Measurements from ENCODE around the gene LY6G6C. TPM values are rescaled to one million over a fixed set of nuclear protein-coding genes. Genes with fewer than 3 reads are reported as not detected.

The LY6G6C gene
- total and polyA plus RNA-seq, 2 of the 13 experiments (the other 11 are each of a cell fraction or from before 2014, with no cell fraction given), result 0.15 TPM; not detected in 1

GRCh38 chr6:31741815-31742214 lies 20.3 kb upstream of the LY6G6C start:
- ChIA-PET CTCF (ENCODE audit: low intra/inter-chr PET ratio, low total read pairs) (no interaction called here), POLR2A (interaction anchor here (6.5 to 7.7 kb wide), 2 partner anchors 12 to 85 kb away, joined by 102 to 122 read pairs; partner anchors contain the start of genes DDAH2 and HSPA1B)
- no peaks in the 10 kb centered on the region for H3K9me3 ChIP-seq (ENCODE audit: low read length)
- 96% methylated on average over 2 of the region's 2 CpGs for WGBS (ENCODE audit: low lambda C conversion rate)
- TF ChIP-seq E2F5 (CRISPR knock-in tag; conservative IDR thresholded peaks at IDR 0.05) (no peak), MLLT10 (CRISPR knock-in tag; IDR thresholded peaks at IDR 0.05) (no peak)
- peaks cover 62% of the 10 kb centered on the region for H3K4me1 ChIP-seq (ENCODE audit: insufficient read depth, low read length)
- FAIRE-seq (no peak), DNase-seq (ENCODE audit: low spot score) (no peak), ATAC-seq (no peak)
- no peak overlapping the region for H2AFZ ChIP-seq (ENCODE audit: low read length)
- no peak overlapping the region for H3K9ac ChIP-seq (ENCODE audit: insufficient read depth, low read depth, low read length)
- peaks cover 0 to 6% of the 10 kb centered on the region in 2 experiments; a peak in 3 of 5 replicates for H3K36me3 ChIP-seq (replicated peaks in 1 of 2; ENCODE audit: control insufficient read depth in 1 of 2, insufficient read depth in 2 of 2, low read length in 2 of 2)
- H3K27me3 ChIP-seq (ENCODE audit: control insufficient read depth in 1 of 2, insufficient read depth in 2 of 2, low read length in 2 of 2), result no peaks in the 10 kb centered on the region; a peak in 1 of 5 replicates
- no peaks in the 10 kb centered on the region for H4K20me1 ChIP-seq (ENCODE audit: insufficient read depth, low read length)
- intact Hi-C loops (cut with micrococcal nuclease; ENCODE audit: unreplicated experiment), result no loop called here
- H3K4me3 ChIP-seq (replicated peaks in 1 of 3; ENCODE audit: insufficient read depth in 1 of 3, low read depth in 2 of 3, low read length in 3 of 3), result no peak overlapping the region
- no peak overlapping the region for H3K4me2 ChIP-seq (ENCODE audit: low read depth, low read length)
- in situ Hi-C loops (cut with HindIII; ENCODE audit: extremely low pct_ligation_motif_present, low pct_unique_long_range_greater_than_20kb), result no loop called here
- peaks cover 2% of the 10 kb centered on the region for H3K79me2 ChIP-seq (ENCODE audit: insufficient read depth, low read length)
- no peak overlapping the region for H3K27ac ChIP-seq (ENCODE audit: extremely low read length, insufficient read depth, low read length)
- no TSS peak for BruUV-seq (replicated peaks)

GRCh38 chr6:31740397-31741223 lies 19.1 kb upstream of the LY6G6C start:
- no TSS peak for BruUV-seq (replicated peaks)
- ATAC-seq, result no peak
- H3K79me2 ChIP-seq (ENCODE audit: insufficient read depth, low read length), result peaks cover 14% of the 10 kb centered on the region
- TF ChIP-seq ZNF335 (CRISPR knock-in tag; IDR thresholded peaks at IDR 0.05) (no peak), HOXA7 (CRISPR knock-in tag; IDR thresholded peaks at IDR 0.05) (peak; percentile 13; the same call in 1 of the 2 replicates), ZNF235 (CRISPR knock-in tag; IDR thresholded peaks at IDR 0.05; ENCODE audit: borderline replicate concordance) (peak; percentile 21; the same call in 1 of the 2 replicates), AGO2 (optimal IDR thresholded peaks at IDR 0.05; ENCODE audit: low read depth, low read length) (peak; percentile 20), ZXDC (CRISPR knock-in tag; IDR thresholded peaks at IDR 0.05) (peak; percentile 28; the same call in 1 of the 2 replicates), ZNF605 (CRISPR knock-in tag; IDR thresholded peaks at IDR 0.05) (no peak), MAZ (IDR thresholded peaks at IDR 0.05; ENCODE audit: borderline replicate concordance, low read depth, low read length) (no peak), MAZ (CRISPR knock-in tag; IDR thresholded peaks at IDR 0.05; ENCODE audit: low read depth) (no peak), ZSCAN5A (CRISPR knock-in tag; IDR thresholded peaks at IDR 0.05; ENCODE audit: borderline replicate concordance) (no peak), TEAD3 (CRISPR knock-in tag; optimal IDR thresholded peaks at IDR 0.05; ENCODE audit: borderline replicate concordance) (no peak)

More at GRCh38 chr6:31740397-31741223, 19.1 kb upstream of the LY6G6C start:
- Histone ChIP-seq H4K20me1 (ENCODE audit: insufficient read depth, low read length) (no peaks in the 10 kb centered on the region), H3K36me3 (replicated peaks in 1 of 2; ENCODE audit: control insufficient read depth in 1 of 2, insufficient read depth in 2 of 2, low read length in 2 of 2) (peaks cover 0 to 6% of the 10 kb centered on the region in 2 experiments; a peak in 3 of 5 replicates), H3K4me3 (replicated peaks in 1 of 3; ENCODE audit: insufficient read depth in 1 of 3, low read depth in 2 of 3, low read length in 3 of 3) (peak overlapping the region; percentile 1 to 63 (median 44); a peak in 5 of 6 replicates), H3K27ac (ENCODE audit: extremely low read length, insufficient read depth, low read length) (peak overlapping the region; percentile 99), H3K9me3 (ENCODE audit: low read length) (no peaks in the 10 kb centered on the region), H3K4me1 (ENCODE audit: insufficient read depth, low read length) (peaks cover 56% of the 10 kb centered on the region), H2AFZ (ENCODE audit: low read length) (no peak overlapping the region), H3K4me2 (ENCODE audit: low read depth, low read length) (peak overlapping the region; percentile 73), H3K27me3 (ENCODE audit: control insufficient read depth in 1 of 2, insufficient read depth in 2 of 2, low read length in 2 of 2) (no peaks in the 10 kb centered on the region; a peak in 1 of 5 replicates), H3K9ac (ENCODE audit: insufficient read depth, low read depth, low read length) (peak overlapping the region; percentile 82)
- intact Hi-C loops (cut with micrococcal nuclease; ENCODE audit: unreplicated experiment), result no loop called here
- POLR2A ChIA-PET, result interaction anchor here (0.8 to 8.3 kb wide), 6 partner anchors 11 to 90 kb away, joined by 3 to 172 read pairs (median 99); partner anchors contain the start of genes DDAH2, HSPA1B and LSM2
- FAIRE-seq (no peak), DNase-seq (ENCODE audit: low spot score) (no peak)
- in situ Hi-C loops (cut with HindIII; ENCODE audit: extremely low pct_ligation_motif_present, low pct_unique_long_range_greater_than_20kb), result no loop called here
- WGBS (ENCODE audit: low lambda C conversion rate), result 94% methylated on average over 29 of the region's 29 CpGs
- CTCF ChIA-PET (ENCODE audit: low intra/inter-chr PET ratio, low total read pairs), result no interaction called here

Data from HepG2 (cell line).